B cell (primary cell): ENCODE results near the gene DUSP1.

Experiments
- CTCF ChIP-seq: fragments of 200-600 bp; IDR thresholded peaks from one replicate; pipeline ENCODE4 v1.8.0; 2022; ENCODE audit warnings: antibody characterized with exemption, mild to moderate bottlenecking
- EZH2 ChIP-seq: IDR thresholded peaks from 2 replicates; pipeline ENCODE4 v1.6.1; 2012; ENCODE audit warnings: borderline replicate concordance, low read depth, mild to moderate bottlenecking, moderate library complexity, low read length; ENCODE audit not compliant: insufficient read depth, poor library complexity, severe bottlenecking

- TF ChIP-seq CTCF: no peak
- no peak for TF ChIP-seq EZH2
Measured at GRCh38 chr5:172806897-172807672, 36.1 kb upstream of the DUSP1 start.
